ENCODE results near the gene WNT9A. TPM values are rescaled to one million over a fixed set of nuclear protein-coding genes. Genes with fewer than 3 reads are reported as not detected.

WNT9A gene
- total RNA-seq, 2 experiments from 2014 or later, result not detected

DNA sequence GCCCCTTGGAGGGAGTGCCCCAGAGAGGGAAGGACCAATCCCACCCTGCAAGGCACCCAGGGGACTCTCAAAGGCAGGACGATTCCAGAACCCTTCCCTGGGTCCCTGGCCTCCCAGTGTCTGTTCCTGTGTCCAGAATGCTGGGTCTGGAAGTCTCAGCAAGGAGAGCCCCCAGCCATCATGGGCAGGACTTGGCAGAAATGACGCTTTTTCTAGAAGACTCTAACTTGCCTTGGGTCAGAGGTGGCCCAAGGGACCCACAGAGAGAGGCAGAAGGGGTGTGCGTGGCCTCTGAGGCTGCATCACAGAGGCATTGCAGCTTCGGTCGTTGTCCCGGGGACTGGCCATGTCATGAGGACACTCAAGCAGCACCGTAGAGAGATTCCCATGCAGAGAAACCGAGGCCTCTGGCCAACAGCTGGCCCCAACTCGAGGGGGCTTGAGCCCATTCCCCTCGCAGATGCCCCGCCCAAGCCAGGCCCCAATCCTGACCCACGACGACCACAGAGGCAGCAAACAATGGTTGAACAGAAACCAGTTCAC, 57.8 kb downstream of the WNT9A start:
- ChIA-PET CTCF (ENCODE audit: unreplicated experiment) (no interaction called here), POLR2A (no interaction called here)
- Histone ChIP-seq H3K9me3 (ENCODE audit: low read length) (no peaks in the 10 kb centered on the region), H3K4me3 (ENCODE audit: low read depth, low read length, poor library complexity, severe bottlenecking) (no peak overlapping the region), H3K27ac (ENCODE audit: low read depth, low read length, poor library complexity, severe bottlenecking) (no peak overlapping the region), H4K20me1 (ENCODE audit: insufficient read depth, low read length) (no peaks in the 10 kb centered on the region), H3K36me3 (ENCODE audit: insufficient read depth, low read length) (no peaks in the 10 kb centered on the region), H3K79me2 (ENCODE audit: insufficient read depth, low read depth, low read length) (no peaks in the 10 kb centered on the region), H3K4me1 (ENCODE audit: insufficient read depth, low read length, poor library complexity, severe bottlenecking) (no peaks in the 10 kb centered on the region), H3K9me2 (ENCODE audit: insufficient read depth, low read length) (no peaks in the 10 kb centered on the region), H2AFZ (ENCODE audit: low read length) (no peak overlapping the region), H3K4me2 (ENCODE audit: low read length) (no peak overlapping the region)
- intact Hi-C loops (cut with micrococcal nuclease; ENCODE audit: unreplicated experiment), result no loop called here
- no peak for DNase-seq (ENCODE audit: low spot score)
- no peak for TF ChIP-seq EZH2phosphoT487 (IDR thresholded peaks at IDR 0.05; ENCODE audit: borderline replicate concordance, low read depth, low read length)
- TF ChIP-seq, protein P1, sequence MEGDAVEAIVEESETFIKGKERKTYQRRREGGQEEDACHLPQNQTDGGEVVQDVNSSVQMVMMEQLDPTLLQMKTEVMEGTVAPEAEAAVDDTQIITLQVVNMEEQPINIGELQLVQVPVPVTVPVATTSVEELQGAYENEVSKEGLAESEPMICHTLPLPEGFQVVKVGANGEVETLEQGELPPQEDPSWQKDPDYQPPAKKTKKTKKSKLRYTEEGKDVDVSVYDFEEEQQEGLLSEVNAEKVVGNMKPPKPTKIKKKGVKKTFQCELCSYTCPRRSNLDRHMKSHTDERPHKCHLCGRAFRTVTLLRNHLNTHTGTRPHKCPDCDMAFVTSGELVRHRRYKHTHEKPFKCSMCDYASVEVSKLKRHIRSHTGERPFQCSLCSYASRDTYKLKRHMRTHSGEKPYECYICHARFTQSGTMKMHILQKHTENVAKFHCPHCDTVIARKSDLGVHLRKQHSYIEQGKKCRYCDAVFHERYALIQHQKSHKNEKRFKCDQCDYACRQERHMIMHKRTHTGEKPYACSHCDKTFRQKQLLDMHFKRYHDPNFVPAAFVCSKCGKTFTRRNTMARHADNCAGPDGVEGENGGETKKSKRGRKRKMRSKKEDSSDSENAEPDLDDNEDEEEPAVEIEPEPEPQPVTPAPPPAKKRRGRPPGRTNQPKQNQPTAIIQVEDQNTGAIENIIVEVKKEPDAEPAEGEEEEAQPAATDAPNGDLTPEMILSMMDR (conservative IDR thresholded peaks at IDR 0.05; ENCODE audit: low read length), result no peak
- no TSS peak for BruUV-seq (replicated peaks)

DNA sequence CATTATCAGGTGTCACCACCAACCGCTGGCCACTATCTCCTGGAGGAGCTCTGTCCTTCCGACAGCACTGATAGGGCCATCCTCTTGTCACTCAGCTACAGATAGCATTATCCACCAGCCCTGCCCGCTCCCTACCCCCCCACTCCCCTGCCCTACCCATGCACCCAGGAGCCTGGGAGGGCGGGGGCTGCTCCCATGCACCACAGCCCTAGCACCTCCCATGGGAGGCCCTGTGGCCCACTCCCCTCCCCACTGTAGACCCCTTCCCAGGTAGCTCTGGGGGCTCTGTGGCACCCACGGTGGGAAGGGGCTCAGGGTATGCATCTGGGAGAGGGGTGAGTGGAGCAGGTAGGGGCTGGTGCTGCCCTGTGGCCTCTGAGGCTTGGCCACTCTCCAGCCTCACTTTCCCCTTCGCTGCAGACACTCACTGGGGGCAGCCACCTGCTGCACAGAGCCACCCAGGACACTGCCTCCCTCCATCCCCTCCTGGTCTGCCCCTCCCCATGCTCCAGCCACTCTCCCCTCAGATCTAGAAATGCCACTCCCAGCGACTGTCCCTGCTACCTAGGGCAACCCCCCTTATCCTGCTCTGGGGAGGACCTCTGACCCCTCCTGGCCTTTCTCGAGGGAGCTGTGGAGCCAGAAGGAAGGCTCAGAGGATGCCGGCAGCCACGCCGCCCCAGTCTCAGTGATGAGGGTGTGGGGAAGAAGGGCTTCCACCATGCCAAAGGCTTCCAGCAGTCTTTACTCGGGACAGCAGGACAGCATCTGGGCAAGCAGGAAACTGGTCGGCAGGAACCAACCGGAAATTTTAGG, 58.5 kb downstream of the WNT9A start:
- H3K4me3 ChIP-seq (ENCODE audit: low read depth, low read length, poor library complexity, severe bottlenecking), result no peak overlapping the region
- TF ChIP-seq, protein P1 (conservative IDR thresholded peaks at IDR 0.05; ENCODE audit: low read length), result no peak
- no peak for TF ChIP-seq EZH2phosphoT487 (IDR thresholded peaks at IDR 0.05; ENCODE audit: borderline replicate concordance, low read depth, low read length)
- POLR2A ChIA-PET, result no interaction called here
- no peak overlapping the region for H3K27ac ChIP-seq (ENCODE audit: low read depth, low read length, poor library complexity, severe bottlenecking)
- H2AFZ ChIP-seq (ENCODE audit: low read length), result no peak overlapping the region
- intact Hi-C loops (cut with micrococcal nuclease; ENCODE audit: unreplicated experiment), result no loop called here
- no peaks in the 10 kb centered on the region for H4K20me1 ChIP-seq (ENCODE audit: insufficient read depth, low read length)
- no TSS peak for BruUV-seq (replicated peaks)
- CTCF ChIA-PET (ENCODE audit: unreplicated experiment), result no interaction called here
- no peaks in the 10 kb centered on the region for H3K4me1 ChIP-seq (ENCODE audit: insufficient read depth, low read length, poor library complexity, severe bottlenecking)
- H3K79me2 ChIP-seq (ENCODE audit: insufficient read depth, low read depth, low read length), result no peaks in the 10 kb centered on the region
- H3K9me3 ChIP-seq (ENCODE audit: low read length), result no peaks in the 10 kb centered on the region
- no peak overlapping the region for H3K4me2 ChIP-seq (ENCODE audit: low read length)
- no peaks in the 10 kb centered on the region for H3K36me3 ChIP-seq (ENCODE audit: insufficient read depth, low read length)
- DNase-seq (ENCODE audit: low spot score), result no peak
- no peaks in the 10 kb centered on the region for H3K9me2 ChIP-seq (ENCODE audit: insufficient read depth, low read length)

DNA sequence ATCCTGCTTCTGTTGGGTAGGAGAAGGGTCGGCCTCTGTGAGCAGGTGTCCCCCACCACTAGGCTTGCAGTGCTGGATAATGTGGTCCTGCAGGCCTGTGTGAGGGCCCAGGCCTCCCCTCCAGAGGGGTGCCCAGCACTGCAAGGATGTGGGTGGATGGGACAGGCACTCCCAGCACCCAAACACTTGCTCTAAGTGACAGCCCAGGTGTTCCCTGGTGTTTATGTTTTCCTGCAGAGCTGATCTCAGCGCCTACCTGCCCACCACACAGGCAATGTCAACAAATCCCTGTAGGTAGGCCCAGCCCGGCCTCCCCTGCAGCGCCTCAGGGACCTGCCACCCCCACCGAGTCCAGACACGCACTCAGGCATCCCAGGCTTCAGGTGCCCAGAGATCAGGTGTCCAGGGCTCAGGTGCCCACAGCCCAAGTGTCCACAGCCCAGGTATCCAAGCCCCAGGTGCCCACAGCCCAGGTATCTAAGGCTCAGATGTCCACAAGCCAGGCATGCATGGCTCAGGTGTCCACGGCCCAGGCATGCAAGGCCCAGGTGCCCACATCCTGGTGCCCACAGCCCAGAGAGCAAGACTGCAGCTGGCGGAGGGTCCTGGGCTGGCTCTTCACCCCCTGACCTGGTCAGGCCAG, 59.2 kb downstream of the WNT9A start:
- no peak for DNase-seq (ENCODE audit: low spot score)
- no TSS peak for BruUV-seq (replicated peaks)
- Histone ChIP-seq H3K4me3 (ENCODE audit: low read depth, low read length, poor library complexity, severe bottlenecking) (no peak overlapping the region), H2AFZ (ENCODE audit: low read length) (no peak overlapping the region), H4K20me1 (ENCODE audit: insufficient read depth, low read length) (no peaks in the 10 kb centered on the region), H3K9me3 (ENCODE audit: low read length) (no peaks in the 10 kb centered on the region), H3K79me2 (ENCODE audit: insufficient read depth, low read depth, low read length) (no peaks in the 10 kb centered on the region), H3K36me3 (ENCODE audit: insufficient read depth, low read length) (no peaks in the 10 kb centered on the region), H3K9me2 (ENCODE audit: insufficient read depth, low read length) (no peaks in the 10 kb centered on the region), H3K27ac (ENCODE audit: low read depth, low read length, poor library complexity, severe bottlenecking) (no peak overlapping the region), H3K4me2 (ENCODE audit: low read length) (no peak overlapping the region), H3K4me1 (ENCODE audit: insufficient read depth, low read length, poor library complexity, severe bottlenecking) (no peaks in the 10 kb centered on the region)
- TF ChIP-seq EZH2phosphoT487 (IDR thresholded peaks at IDR 0.05; ENCODE audit: borderline replicate concordance, low read depth, low read length), result no peak
- TF ChIP-seq, protein P1 (conservative IDR thresholded peaks at IDR 0.05; ENCODE audit: low read length), result no peak
- intact Hi-C loops (cut with micrococcal nuclease; ENCODE audit: unreplicated experiment), result no loop called here
- POLR2A ChIA-PET, result no interaction called here
- CTCF ChIA-PET (ENCODE audit: unreplicated experiment), result no interaction called here
